GM18909 (cell line): Measurements from ENCODE around the gene MEP1A.
"Not testable (repeated sequence)": the region's sequence is repeated elsewhere in the genome, so short reads cannot be mapped to it uniquely, and the experiment has no call there.

ENCODE experiments used
- ATAC-seq: cut with Tn5 transposase; IDR thresholded peaks from one replicate; pipeline ENCODE4 v1.9.1; 2021; ENCODE audit warnings: mild to moderate bottlenecking; ENCODE audit not compliant: unreplicated experiment, poor library complexity

The MEP1A gene

GRCh38 chr6:46773201-46773855 is 19.9 kb upstream of the MEP1A start:
- ATAC-seq: no peak

- not testable (repeated sequence) for ATAC-seq
Observed at GRCh38 chr6:46774736-46775135, 18.5 kb upstream of the MEP1A start.

GRCh38 chr6:46776070-46776712 is 17.0 kb upstream of the MEP1A start:
- ATAC-seq: no peak

- no peak for ATAC-seq
Observed at GRCh38 chr6:46777476-46778346, 15.5 kb upstream of the MEP1A start.

- no peak for ATAC-seq
Observed at GRCh38 chr6:46781478-46782378, 11.5 kb upstream of the MEP1A start.

GRCh38 chr6:46784535-46784934 is 8.7 kb upstream of the MEP1A start:
- ATAC-seq: no peak

GRCh38 chr6:46787871-46788540 is 5.2 kb upstream of the MEP1A start:
- no peak for ATAC-seq

- no peak for ATAC-seq
Observed at GRCh38 chr6:46788791-46789190, 4.4 kb upstream of the MEP1A start.

- ATAC-seq: no peak
Observed at GRCh38 chr6:46789434-46790354, 3.5 kb upstream of the MEP1A start.

GRCh38 chr6:46790355-46790874 is 2.8 kb upstream of the MEP1A start:
- no peak for ATAC-seq

- ATAC-seq: no peak
Observed at GRCh38 chr6:46792635-46793034, 554 bp upstream of the MEP1A start.

GRCh38 chr6:46794068-46794467 is 879 bp downstream of the MEP1A start:
- ATAC-seq: no peak

GRCh38 chr6:46795816-46796215 is 2.6 kb downstream of the MEP1A start:
- ATAC-seq: no peak

GRCh38 chr6:46796848-46797580 is 3.8 kb downstream of the MEP1A start:
- ATAC-seq: no peak

- ATAC-seq: no peak
Observed at GRCh38 chr6:46799657-46800056, 6.5 kb downstream of the MEP1A start.

GRCh38 chr6:46808806-46809205 is 15.6 kb downstream of the MEP1A start:
- no peak for ATAC-seq

- ATAC-seq: no peak
Observed at GRCh38 chr6:46815130-46815529, 21.9 kb downstream of the MEP1A start.

- no peak for ATAC-seq
Observed at GRCh38 chr6:46816626-46817025, 23.4 kb downstream of the MEP1A start.
